ENCODE measurements around the gene LANCL2.
A peak's percentile ranks its signal among the peaks of the same experiment; 100 is the strongest.
"Not testable (repeated sequence)": the region's sequence is repeated elsewhere in the genome, so short reads cannot be mapped to it uniquely, and the experiment has no call there.

LANCL2 gene

DNA sequence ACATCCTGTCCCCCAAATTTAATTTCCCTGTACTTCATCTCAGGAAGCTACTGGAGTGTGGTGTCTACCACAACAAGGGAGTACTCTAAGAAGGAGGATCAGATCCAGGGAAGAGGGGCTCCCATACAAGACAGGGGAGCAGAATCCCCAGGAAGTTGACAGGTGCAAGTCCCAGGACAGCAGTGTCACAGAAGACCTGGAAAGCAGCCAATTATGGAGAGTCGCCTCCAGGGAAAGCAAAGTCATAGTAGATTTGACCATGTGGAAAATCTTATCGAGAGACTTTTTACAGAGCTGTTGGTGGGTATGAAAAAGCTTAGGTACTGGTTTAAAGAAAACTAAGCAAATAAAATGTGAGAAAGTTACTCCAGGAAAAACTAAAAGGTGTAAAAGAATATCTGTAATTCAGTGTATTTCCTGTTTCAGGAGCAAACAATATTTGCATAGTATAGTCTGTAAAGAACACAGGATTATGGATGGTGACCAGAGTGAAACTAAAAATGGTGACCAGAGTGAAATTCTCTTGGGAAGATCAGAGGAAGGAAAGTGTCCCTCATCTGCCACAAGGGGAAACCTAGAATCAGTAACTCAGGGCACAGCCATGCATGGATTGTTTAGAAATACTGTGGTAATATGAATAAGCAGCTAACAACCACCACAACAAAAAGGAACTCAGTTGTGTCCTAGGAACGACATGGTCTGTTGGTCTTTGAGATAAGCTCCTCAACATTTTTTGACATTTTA lies 44.5 kb downstream of the LANCL2 start:
- DNase-seq: peak; percentile 29

DNA sequence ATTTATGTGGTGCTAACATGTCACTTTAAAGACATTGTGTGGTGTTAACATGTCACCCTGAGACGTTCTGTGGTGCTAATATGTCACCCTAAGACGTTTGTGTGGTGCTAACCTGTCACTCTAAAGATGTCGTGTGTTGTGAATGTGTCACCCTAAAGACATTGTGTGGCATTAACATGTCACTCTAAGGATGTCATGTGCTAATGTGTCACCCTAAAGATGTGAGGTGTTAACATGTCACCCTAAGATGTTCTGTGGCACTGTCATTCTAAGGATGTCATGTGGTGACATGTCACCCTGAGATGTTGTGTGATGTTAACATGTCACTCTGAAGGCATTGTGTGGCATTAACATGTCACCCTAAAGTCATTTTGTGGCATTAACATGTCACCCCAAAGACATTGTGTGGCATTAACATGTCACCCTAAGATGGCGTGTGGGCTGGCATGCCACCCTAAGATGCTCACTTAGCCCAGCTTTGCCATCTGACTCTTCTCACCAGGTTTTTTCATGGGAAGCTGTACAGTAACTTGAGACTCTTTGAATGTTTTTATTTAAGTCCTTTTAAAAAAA lies 45.6 kb downstream of the LANCL2 start:
- DNase-seq: no peak

DNA sequence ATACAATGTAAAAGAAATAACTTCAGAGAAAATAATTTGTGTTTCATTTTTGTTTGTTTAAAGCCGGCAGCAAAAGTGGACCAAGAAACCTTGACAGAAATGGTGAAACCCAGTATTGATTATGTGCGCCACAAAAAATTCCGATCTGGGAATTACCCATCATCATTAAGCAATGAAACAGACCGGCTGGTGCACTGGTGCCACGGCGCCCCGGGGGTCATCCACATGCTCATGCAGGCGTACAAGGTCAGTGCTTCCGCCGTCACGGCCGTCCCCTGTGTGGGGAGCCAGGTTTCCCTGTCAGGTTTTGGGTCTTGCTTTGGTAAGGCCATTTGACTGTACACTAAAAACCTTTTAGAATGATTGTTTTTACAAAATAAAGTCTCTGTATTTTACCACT lies 46.7 kb downstream of the LANCL2 start:
- no peak for DNase-seq

DNA sequence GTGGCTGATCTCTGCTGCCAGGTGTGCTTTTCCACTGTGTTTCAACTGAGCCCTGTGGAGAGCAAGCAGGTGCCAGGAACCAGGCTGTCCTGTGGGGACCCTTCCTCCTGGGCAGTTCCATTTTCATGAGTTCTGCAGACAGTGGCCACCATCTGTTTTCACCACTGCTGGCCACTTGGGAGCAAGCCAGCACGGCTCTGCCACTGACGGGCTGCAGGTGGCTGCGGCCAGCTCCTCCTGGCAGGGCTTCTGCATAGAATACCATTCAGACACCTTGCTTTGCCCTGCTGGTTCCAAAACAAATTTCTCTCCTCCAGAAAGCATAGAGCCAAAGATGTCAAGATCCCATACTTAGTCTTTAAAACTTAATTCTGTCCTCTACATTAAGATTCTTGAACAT lies 48.3 kb downstream of the LANCL2 start:
- DNase-seq: no peak

DNA sequence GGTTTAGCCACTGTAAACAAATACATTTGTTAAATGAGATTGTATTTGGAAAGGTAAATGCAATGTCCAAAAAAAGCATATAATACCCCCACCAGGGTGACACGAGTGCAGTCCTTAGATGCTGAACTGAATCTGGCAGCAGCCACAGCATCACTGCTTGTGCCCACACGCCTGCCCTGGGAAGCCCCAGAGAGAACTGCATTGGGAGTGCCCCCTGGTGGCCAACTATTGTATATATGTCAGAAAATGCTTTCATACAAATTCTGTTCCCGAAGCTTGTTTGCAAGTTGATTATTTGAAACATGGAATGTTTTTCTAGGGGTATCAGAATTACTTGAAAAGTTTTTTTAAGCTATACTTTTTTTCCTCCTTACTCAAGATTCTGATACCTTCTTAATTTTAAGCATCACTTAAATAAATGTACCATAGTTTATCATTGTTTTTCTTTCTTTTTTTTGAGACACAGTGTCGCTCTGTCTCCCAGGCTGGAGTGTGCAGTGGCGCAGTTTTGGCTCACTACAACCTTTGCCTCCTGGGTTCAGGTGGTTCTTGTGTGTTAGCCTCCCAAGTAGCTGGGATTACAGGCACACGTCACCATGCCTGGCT lies 50.1 kb downstream of the LANCL2 start:
- peak; percentile 91 for DNase-seq

DNA sequence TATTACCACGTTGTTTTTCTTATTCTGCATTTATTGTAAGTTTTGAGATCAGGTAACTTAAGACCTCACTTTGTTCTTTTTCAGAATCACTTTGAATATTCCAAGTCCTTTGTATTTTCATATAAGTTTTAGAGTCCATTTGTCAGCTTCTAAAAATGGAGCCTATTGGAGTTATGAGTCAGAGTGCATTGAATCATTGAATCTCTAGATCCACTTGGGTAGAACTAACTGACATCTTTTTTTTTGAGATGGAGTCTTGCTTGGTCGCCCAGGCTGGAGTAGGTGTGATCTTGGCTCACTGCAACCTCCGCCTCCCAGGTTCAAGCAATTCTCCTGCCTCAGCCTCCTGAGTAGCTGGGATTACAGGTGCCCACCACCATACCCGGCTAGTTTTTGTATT lies 52.3 kb downstream of the LANCL2 start:
- DNase-seq: not testable (repeated sequence)

DNA sequence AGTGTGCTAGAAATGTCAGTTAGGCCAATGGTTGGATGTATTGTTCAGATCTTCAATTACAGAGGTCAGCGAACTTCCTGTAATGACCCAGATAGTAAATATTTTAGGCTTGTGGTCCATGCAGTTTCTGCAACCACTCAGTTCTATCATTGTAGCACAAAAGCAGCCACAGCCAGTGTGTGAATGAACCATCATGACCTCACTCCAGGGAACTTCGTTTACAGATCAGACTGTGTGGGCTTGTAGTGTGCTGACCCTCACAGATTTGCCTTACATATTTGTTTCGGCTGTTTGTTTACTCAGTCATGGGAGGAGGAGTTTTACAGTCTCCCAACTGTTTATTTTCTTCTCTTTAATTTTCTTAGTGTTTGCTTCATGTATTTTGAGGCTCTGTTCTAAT lies 55.4 kb downstream of the LANCL2 start:
- DNase-seq: peak; percentile 45

DNA sequence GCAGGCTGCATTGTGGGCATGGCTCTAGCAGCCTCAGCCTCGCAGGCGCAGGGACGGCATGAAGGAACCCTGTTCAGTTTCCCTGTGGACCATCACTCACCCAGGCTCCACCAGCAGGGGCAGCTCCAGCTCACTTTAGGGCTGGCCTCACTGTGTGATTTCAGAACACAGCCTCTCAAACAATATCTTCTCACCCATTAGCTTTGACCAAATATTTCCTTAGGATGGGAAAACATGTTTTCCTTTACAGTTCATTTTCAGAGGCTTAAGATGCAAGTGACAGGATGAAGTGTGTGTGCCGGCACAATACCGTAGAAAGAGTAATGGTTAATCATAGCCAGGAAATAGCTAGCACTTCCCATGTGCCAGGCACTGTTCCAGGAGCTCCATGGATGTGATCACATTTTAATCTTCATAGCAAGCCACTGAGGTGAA lies 58.2 kb downstream of the LANCL2 start:
- no peak for DNase-seq

DNA sequence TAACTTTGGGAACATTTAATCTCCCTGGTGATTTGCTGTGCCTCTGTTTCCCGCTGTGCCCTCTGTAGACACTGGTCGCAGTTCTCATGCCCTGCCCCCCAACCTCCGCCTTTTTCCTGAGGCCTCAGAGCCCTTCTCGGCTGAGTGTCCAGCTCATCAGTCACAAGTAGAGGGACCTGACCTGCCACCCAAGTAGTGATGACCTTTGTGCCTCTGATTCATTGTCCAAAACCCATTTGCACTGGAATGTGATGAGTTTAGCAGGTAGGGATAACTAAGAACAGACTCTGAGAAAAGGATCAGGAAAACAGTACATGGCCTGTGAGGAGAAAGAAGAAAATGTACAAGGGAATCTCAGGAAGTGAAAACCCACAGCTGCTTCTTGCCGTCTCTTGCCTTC lies 58.8 kb downstream of the LANCL2 start:
- DNase-seq: no peak

DNA sequence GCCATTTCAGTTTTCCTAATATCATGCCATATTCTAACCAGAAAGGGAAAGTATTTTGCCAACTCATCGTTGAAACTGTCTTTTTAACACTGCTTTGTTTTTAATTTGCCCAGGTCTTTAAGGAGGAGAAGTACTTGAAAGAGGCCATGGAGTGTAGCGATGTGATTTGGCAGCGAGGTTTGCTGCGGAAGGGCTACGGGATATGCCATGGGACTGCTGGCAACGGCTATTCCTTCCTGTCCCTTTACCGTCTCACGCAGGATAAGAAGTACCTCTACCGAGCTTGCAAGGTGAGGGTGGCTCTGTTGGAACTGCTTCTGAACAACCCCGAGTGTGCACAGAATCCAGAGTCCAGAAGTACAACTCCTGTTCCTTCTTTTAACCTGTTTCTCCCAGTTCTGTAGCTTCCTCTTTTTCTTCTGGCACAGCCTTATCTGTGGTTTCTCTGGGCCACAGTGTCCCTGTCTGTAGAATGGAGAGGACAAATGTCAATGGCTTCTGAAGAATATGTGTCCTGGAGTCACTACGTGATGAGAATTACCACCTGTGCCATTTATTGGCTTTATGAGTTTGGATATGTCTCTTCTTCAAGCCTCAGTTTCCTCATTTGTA lies 60.1 kb downstream of the LANCL2 start:
- peak; percentile 87 for DNase-seq

DNA sequence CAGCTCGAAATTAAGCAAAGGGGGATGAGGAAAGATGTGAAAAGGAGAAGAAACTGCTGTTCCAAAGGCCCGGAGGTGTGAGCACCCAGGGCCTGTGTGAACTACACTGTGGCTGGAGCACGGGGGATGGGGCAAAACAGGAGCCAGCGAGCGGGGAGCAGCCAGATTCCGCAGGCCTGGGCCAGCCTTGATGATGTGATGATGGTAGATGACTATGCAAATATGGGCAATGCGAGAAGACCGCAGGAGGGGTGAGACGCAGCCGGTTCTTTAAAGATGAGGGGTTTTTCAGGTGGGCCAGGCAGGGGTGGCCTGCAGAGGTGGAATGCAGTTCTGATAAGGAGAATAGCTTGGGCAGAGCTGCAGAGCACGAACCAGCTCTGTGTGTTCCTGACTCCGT lies 61.5 kb downstream of the LANCL2 start:
- DNase-seq: no peak

DNA sequence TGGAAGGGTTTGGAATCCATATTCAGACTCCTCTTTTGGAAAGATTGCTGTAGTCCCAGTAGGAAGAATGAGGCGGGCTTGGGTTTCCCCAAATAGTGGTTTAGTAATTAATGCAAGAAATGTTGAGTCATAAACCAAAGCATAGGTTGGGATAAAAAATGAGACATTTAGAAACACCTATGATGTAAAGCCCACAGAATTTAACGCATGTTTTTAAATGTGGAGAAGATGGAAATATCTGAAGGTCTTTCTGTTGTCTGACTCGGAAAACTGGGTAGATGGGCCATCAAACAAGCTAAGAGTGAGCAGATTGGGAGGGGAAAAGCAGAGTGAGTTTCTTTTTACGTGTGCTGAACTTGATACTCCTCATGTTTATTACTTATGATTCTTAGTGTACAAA lies 62.2 kb downstream of the LANCL2 start:
- DNase-seq: no peak

DNA sequence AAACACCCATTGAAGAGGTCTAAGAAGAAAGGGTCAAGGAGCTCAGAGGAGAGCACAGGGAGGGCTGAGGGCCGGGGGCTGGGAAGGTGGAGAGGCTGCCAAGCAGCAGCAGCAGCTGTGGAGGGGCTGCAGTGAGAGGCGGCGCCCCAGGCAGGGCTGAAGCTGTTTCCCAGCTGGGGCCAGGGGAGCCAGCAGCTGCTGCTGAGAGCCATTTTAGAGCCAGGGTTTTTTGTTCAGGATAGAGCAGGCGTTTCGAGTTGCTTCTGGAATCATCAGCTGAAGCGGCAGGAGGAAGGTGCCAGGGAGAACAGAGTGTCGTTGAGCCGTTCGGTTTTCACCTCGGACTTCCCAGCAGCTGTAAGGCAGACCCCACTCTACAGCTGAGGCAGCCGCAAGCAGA lies 62.7 kb downstream of the LANCL2 start:
- no peak for DNase-seq

DNA sequence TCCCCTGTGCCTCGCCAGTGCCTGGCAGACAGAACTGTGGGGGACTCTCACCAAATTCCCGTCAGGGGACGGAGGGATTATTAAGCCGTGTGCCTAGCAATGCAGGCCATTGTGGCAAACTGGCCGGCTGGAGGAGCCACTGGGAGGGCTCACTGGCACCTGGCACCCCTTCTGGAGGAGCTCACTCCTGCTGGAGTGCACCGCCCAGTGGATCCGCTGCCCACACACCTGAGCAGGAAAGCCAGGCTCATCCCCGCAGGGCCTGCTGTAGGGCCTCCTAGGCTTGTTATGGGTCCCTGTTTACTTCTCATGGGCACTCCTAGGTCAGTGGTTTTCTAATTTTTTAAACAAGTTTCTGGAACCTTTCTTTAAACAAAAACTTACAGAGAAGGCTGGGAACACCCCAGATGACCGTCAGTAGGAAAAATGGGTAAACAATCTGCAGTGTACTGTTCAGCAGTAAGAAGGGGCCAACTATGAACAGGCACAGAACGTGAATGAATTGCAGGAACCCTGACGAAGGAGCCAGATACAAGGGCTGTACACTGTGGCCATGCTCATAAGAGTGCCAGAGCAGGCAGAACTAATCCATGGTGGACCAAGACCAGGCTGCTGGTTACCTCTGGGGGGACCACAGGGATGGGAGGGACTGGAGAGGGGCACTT lies 64.8 kb downstream of the LANCL2 start:
- no peak for DNase-seq

DNA sequence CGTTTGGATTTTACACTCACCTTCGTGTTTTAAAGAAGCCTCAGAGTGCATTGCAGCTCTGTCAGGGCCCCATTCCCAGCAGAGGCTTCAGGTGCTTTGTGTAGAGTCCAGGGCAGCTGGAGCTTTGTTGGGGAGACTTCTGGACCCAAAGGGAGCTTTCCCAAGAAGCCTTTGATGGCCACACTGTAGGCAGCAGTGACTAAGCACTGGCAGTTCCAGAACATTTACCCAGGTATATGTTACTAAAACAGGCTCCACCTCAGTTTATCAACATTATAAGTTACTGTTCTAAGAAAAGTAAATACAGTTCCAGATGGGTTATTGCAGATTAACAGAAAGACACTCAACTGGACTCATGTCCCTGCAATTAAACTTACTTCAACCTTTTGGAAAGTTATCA lies 66.8 kb downstream of the LANCL2 start:
- no peak for DNase-seq

DNA sequence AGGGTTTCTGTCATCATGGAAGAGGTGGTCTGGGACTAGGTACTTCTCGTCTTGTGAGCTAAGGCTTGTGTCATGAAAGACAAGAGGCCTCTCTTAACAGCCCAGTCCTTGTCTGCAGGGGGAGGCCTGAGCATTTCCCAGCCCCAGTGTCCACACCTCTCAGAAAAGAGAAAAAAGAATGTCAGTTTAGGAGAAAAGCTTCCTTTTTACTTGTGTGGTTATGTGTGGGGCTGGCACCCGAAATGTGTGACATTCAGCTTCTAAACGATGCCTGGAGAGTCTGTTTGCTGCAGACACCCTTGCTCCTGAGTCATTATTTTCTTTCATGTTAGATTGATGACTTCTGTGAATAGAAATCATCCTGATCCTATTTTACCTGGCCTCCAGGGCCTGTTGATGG lies 67.4 kb downstream of the LANCL2 start:
- DNase-seq: no peak

DNA sequence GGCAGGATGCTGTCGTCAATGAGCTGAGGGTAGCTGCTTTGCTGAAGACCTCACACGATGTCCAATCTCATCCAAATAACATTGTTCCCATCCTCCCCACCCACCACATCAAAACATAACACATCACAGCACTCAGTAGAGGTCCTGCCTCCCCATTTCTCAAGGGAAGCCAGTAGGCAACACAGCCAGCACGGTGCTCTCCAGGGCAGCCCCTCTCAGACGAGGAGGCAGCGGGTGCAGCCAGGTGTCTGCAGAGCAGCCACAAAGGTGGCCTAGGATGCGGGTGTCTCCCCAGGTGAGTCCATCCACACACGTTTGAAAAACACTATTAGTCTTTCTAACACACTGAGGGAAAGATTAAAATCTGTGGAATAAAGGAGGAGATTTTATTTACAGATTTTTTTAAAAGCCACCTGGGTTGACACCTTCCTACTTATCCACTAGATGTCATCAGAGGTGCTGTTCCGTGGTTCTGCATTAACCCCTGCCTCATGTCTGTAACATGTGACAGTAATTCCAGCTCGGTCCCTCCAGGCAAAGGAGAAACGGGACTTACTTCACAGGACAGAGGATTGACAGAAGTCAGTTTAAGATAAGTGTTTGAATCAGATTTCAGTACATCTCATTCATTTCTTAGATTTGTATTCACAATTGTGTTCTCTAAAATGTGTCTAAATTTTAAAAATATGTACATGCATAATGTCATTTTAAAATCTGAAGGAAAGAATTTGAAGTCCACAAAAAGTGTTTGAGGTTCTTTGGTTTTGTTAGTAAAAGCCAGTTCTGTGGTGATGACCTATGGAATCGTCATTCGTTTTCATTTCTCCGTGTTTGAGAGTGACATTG lies 68.0 kb downstream of the LANCL2 start:
- peak; percentile 46 for DNase-seq

DNA sequence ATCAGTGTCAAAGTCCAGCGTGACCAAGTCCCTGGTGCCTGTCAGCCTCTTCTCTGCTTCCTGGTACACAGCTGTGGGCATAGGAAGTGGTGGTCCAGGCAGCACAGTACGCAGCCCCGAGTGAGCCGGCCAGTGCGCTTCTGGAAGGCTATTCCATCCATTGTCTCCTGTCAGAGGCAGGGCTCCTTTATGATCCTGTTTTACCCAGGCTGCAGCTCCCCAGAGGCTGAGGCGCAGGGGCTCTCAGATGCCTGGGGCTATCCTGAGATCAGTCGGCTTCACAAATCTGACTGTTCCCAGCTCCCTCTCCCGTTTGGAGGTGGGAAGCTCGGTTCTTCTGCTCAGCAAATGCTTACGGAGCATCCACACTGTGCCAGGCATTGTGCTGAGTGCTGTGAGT lies 70.3 kb downstream of the LANCL2 start:
- no peak for DNase-seq

DNA sequence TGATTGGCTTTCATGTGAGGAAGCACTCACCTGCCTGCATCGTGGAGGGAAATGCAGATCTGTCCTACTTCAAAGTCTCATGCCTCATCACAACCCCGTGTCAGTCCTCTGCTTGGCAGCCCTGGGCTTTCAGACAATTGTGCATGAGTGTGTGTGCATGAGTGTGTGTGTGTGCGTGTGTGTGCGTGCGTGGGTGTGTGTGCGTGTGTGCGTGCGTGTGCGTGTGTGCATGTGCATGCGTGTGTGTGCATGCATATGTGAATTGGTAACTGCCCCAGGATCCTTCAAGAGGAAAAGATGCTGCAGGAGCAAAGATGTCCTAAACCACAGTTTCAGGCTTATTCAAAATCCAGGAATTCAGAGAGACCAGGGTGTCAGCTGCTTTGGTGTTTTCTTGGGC lies 71.3 kb downstream of the LANCL2 start:
- DNase-seq: no peak

DNA sequence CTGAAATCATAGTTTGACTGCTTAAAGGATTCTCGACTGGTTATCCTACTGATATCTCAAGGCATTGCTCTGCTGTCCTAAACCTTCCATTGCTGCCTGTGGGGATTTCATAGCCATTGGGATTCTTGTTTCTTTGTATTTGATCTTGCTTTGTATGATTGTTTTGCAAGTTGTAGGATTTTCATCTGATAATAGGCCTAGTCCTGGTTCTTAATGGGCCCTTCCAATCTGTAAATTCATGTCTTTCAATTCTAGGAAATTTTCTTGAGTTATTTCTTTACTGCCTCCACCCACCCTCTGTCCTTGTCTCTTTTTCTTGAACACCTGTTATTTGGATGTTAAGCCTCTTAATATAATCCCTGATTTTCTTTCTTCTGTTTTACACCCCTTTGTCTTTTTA lies 72.2 kb downstream of the LANCL2 start:
- no peak for DNase-seq

DNA sequence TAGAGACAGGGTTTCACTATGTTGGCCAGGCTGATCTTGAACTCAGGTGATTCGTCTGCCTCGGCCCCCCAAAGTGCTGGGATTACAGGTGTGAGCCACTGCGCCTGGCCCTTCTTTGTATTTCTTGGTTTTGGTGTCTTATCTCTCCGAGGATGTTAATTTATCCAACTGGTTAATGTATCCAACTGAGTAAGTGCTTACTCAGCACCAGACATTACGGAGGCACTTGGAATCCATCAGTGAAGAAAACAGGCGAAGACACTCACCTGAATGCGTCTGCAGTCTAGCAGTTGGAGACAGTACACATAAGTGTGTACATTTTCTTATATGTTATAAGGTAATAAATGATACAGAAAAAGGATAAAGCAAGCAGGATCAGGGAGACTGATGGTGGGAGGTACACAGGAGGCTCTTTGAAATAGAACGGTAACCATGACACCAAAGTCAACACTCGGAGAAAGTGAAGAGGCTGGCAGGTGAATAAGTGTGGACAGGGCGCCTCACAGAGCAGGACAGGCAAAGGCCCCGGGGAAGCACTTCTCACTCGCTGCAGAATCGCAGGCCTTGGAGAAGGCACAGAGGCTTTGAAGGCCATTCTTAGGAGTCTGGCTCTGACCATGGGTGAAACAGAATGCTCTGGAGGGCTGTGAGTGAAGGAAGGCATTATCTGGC lies 73.1 kb downstream of the LANCL2 start:
- no peak for DNase-seq

Measured in hematopoietic multipotent progenitor cell treated with erythropoietin and hydrocortisone succinate and interleukin-3 and kit ligand, for 4 days (in vitro differentiated cells).